Measurements from ENCODE around the gene ARAP1. TPM values are rescaled to one million over a fixed set of nuclear protein-coding genes. Genes with fewer than 3 reads are reported as not detected.

The ARAP1 gene
- total RNA-seq, 2 experiments from 2014 or later, result 65.7 to 69.8 TPM

DNA sequence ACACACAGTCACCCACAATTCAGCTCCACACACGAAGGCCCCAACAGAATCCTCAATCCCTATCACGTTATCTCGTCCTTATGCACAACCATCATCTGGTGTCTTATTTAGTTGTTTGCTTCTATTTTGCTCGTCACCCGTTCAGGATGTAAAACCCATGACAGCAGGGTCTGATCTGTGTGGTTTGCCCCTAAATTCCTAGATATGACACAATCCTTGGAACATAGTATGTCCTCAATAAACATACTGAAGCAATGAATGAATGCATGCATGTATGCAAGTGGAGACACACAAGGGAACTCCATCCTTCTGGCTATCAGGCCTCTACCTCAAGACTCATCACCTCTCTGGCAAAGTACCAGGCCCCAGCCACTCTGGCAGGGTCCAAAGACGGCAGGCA, 21.5 kb upstream of the ARAP1 start:
- ChIA-PET CTCF (no interaction called here), POLR2A (no interaction called here)
- H3K36me3 ChIP-seq (ENCODE audit: insufficient read depth, low read length), result no peaks in the 10 kb centered on the region
- no peak for ATAC-seq (ENCODE audit: poor library complexity)
- no peak overlapping the region for H3K4me3 Mint-ChIP-seq
- H3K27ac Mint-ChIP-seq, result no peak overlapping the region
- H3K27ac ChIP-seq (ENCODE audit: low read depth in 1 of 2, low read length in 2 of 2), result no peak overlapping the region
- H3K9me3 Mint-ChIP-seq, result no peaks in the 10 kb centered on the region
- no peak for DNase-seq
- H3K36me3 Mint-ChIP-seq (ENCODE audit: low read depth), result no peaks in the 10 kb centered on the region
- no peak for TF ChIP-seq CTCF (IDR thresholded peaks at IDR 0.05)
- intact Hi-C loops (cut with DNase I, micrococcal nuclease), result no loop called here
- H3K4me1 Mint-ChIP-seq (ENCODE audit: low read depth), result no peaks in the 10 kb centered on the region
- no peaks in the 10 kb centered on the region for H3K27me3 Mint-ChIP-seq
- no peaks in the 10 kb centered on the region for H3K27me3 ChIP-seq (ENCODE audit: control insufficient read depth in 1 of 2, insufficient read depth in 2 of 2, low read length in 2 of 2)
- H3K4me1 ChIP-seq (ENCODE audit: insufficient read depth, low read length), result peaks cover 20% of the 10 kb centered on the region
- no peaks in the 10 kb centered on the region for H3K9me3 ChIP-seq (ENCODE audit: control insufficient read depth in 1 of 2, insufficient read depth in 1 of 2, low read length in 2 of 2)
- H3K4me3 ChIP-seq (ENCODE audit: low read length), result no peak overlapping the region

- Histone ChIP-seq H3K4me3 (ENCODE audit: low read length) (no peak overlapping the region), H3K4me1 (ENCODE audit: insufficient read depth, low read length) (peaks cover 16% of the 10 kb centered on the region), H3K9me3 (ENCODE audit: control insufficient read depth in 1 of 2, insufficient read depth in 1 of 2, low read length in 2 of 2) (no peaks in the 10 kb centered on the region), H3K36me3 (ENCODE audit: insufficient read depth, low read length) (no peaks in the 10 kb centered on the region), H3K27me3 (ENCODE audit: control insufficient read depth in 1 of 2, insufficient read depth in 2 of 2, low read length in 2 of 2) (no peaks in the 10 kb centered on the region), H3K27ac (ENCODE audit: low read depth in 1 of 2, low read length in 2 of 2) (no peak overlapping the region)
- Mint-ChIP-seq H3K27ac (no peak overlapping the region), H3K4me3 (no peak overlapping the region), H3K27me3 (no peaks in the 10 kb centered on the region), H3K9me3 (no peaks in the 10 kb centered on the region), H3K36me3 (ENCODE audit: low read depth) (no peaks in the 10 kb centered on the region), H3K4me1 (ENCODE audit: low read depth) (no peaks in the 10 kb centered on the region)
- TF ChIP-seq CTCF (IDR thresholded peaks at IDR 0.05), result no peak
- ChIA-PET CTCF (no interaction called here), POLR2A (no interaction called here)
- intact Hi-C loops (cut with DNase I, micrococcal nuclease), result no loop called here
- DNase-seq, result no peak
- no peak for ATAC-seq (ENCODE audit: poor library complexity)
Measured at GRCh38 chr11:72773291-72773690, 21.1 kb upstream of the ARAP1 start.

- no peak for ATAC-seq (ENCODE audit: poor library complexity)
- Histone ChIP-seq H3K27me3 (ENCODE audit: control insufficient read depth in 1 of 2, insufficient read depth in 2 of 2, low read length in 2 of 2) (no peaks in the 10 kb centered on the region), H3K9me3 (ENCODE audit: control insufficient read depth in 1 of 2, insufficient read depth in 1 of 2, low read length in 2 of 2) (no peaks in the 10 kb centered on the region), H3K4me1 (ENCODE audit: insufficient read depth, low read length) (peaks cover 9% of the 10 kb centered on the region), H3K36me3 (ENCODE audit: insufficient read depth, low read length) (no peaks in the 10 kb centered on the region), H3K27ac (ENCODE audit: low read depth in 1 of 2, low read length in 2 of 2) (no peak overlapping the region), H3K4me3 (ENCODE audit: low read length) (no peak overlapping the region)
- Mint-ChIP-seq H3K4me3 (no peak overlapping the region), H3K27ac (no peak overlapping the region), H3K36me3 (ENCODE audit: low read depth) (no peaks in the 10 kb centered on the region), H3K4me1 (ENCODE audit: low read depth) (no peaks in the 10 kb centered on the region), H3K9me3 (no peaks in the 10 kb centered on the region), H3K27me3 (no peaks in the 10 kb centered on the region)
- ChIA-PET POLR2A (no interaction called here), CTCF (no interaction called here)
- intact Hi-C loops (cut with DNase I, micrococcal nuclease), result no loop called here
- no peak for DNase-seq
- no peak for TF ChIP-seq CTCF (IDR thresholded peaks at IDR 0.05)
Measured at GRCh38 chr11:72772059-72772458, 19.9 kb upstream of the ARAP1 start.

Data from CD4-positive, alpha-beta T cell (primary cell).